Measurements from ENCODE around the gene MED26. TPM values are rescaled to one million over a fixed set of nuclear protein-coding genes. Genes with fewer than 3 reads are reported as not detected.

Gene MED26
- total RNA-seq, 1 donor from 2014 or later = 7.3 TPM

DNA sequence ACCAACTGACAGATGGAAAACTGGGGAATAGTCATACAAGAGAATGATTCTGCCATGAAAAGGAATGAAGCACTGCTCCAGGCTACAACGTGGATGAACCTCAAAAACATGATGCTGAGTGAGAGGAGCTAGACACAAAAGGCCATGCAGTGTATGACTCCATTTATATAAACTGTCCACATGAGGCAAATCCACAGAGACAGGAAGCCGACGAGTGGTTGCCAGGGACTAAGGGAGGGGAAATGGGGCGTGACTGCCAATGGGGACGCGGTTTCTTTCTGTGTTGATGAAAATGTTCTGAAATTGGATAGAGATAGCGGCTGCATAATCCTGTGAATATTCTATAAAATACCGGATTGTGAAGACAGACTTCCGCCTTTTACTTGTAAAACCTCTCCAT lies 21.7 kb upstream of the MED26 start:
- TF ChIP-seq, protein P1, sequence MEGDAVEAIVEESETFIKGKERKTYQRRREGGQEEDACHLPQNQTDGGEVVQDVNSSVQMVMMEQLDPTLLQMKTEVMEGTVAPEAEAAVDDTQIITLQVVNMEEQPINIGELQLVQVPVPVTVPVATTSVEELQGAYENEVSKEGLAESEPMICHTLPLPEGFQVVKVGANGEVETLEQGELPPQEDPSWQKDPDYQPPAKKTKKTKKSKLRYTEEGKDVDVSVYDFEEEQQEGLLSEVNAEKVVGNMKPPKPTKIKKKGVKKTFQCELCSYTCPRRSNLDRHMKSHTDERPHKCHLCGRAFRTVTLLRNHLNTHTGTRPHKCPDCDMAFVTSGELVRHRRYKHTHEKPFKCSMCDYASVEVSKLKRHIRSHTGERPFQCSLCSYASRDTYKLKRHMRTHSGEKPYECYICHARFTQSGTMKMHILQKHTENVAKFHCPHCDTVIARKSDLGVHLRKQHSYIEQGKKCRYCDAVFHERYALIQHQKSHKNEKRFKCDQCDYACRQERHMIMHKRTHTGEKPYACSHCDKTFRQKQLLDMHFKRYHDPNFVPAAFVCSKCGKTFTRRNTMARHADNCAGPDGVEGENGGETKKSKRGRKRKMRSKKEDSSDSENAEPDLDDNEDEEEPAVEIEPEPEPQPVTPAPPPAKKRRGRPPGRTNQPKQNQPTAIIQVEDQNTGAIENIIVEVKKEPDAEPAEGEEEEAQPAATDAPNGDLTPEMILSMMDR (conservative IDR thresholded peaks at IDR 0.05; ENCODE audit: low read depth, low read length) = no peak
- H3K4me3 ChIP-seq (ENCODE audit: low read depth, low read length) = no peak overlapping the region
- DNase-seq (ENCODE audit: low read depth) = no peak

DNA sequence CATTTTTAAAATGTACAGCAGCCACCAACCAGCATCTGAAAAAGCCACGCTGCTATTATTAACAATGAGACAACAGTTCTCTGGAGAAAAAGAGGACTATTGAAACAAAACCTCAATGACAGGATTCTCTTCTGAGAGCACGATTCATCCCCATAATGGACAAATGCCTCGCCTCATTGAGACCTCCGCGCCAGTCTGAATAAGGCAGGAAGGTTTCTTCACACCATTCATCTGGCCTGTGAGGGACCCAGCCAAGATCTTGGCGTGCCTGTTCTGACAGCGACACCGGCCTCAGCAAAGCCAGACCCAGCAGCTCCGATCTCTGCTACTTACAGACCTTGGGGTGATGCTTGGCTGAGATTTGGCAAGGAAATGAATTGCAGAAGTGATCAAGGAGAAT lies 17.1 kb upstream of the MED26 start:
- TF ChIP-seq, protein P1 (conservative IDR thresholded peaks at IDR 0.05; ENCODE audit: low read depth, low read length) = no peak
- DNase-seq (ENCODE audit: low read depth) = no peak
- no peak overlapping the region for H3K4me3 ChIP-seq (ENCODE audit: low read depth, low read length)

DNA sequence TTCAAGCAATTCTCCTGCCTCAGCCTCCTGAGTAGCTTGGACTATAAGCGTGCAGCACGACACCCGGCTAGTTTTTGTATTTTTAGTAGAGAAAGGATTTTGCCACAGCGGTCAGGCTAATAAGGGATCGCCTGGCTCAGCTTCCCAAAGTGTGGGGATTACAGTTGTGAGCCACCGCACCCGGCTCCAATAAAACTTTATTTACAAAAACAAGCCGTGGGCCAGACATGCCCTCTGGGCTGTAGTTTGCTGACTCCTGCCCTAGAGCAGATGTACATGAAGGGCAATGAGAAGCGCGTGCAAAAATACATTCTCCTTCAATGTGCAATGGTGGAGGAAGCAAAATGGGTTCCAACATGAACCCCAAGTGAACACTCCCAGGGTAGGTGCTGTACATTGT lies 13.7 kb upstream of the MED26 start:
- DNase-seq (ENCODE audit: low read depth) = no peak
- no peak overlapping the region for H3K4me3 ChIP-seq (ENCODE audit: low read depth, low read length)
- TF ChIP-seq, protein P1 (conservative IDR thresholded peaks at IDR 0.05; ENCODE audit: low read depth, low read length) = no peak

DNA sequence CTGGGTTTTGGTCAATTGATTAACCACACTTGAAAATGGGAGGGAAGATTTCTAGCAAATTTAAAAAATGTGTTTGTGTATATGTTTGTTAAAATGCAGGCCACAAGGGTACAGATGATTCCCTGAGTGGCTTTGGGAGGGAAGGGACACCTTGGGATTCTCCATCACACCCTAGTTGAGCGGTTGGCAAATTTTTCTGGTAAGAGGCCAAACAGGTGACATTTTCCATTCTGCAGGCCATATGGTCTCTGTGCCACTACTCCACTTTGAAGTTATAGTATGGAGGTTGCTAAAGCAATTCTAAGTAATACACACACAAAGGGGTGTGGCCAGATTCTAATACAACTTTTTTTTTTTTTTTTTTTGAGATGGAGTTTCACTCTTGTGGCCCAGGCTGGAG lies 12.9 kb upstream of the MED26 start:
- TF ChIP-seq, protein P1 (conservative IDR thresholded peaks at IDR 0.05; ENCODE audit: low read depth, low read length) = no peak
- no peak for DNase-seq (ENCODE audit: low read depth)
- no peak overlapping the region for H3K4me3 ChIP-seq (ENCODE audit: low read depth, low read length)

DNA sequence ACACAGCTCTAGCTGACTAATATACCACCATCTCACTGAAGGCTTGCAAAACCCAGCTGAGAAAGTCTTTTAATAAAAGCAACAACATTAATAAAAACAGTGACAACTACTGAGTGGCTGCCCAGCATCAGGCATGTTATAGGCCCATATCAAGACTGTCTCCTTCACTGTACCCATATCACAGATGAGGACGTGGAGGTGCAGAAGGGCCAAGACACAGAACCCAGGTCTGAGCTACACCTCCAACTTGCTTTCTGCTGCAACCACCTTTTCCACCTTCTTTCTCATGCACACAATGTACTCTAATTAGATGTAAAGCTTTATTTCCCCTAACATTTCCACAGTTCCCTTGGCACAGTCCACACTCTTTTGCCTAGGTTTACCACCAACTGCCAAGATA lies 10.7 kb upstream of the MED26 start:
- DNase-seq (ENCODE audit: low read depth) = no peak
- TF ChIP-seq, protein P1 (conservative IDR thresholded peaks at IDR 0.05; ENCODE audit: low read depth, low read length) = no peak
- no peak overlapping the region for H3K4me3 ChIP-seq (ENCODE audit: low read depth, low read length)

DNA sequence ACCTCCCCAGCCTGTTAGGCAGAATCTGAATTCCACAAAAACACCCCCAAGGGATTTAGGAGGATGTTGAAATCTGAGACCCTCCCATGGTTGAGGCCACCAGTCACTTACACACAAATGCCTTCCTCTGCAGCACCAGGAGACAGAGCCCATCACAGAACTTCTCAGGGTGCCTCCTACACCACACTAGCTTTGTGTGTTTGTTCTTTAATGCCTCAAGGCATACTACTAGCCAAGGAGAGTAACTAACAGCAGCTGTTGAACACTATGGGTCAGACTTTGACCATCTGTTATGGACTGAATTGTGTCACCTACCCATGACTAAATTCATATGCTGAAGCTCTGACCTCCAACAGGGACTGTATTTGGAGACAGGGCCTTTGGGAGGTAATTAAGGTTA lies 9.5 kb upstream of the MED26 start:
- H3K4me3 ChIP-seq (ENCODE audit: low read depth, low read length) = no peak overlapping the region
- TF ChIP-seq, protein P1 (conservative IDR thresholded peaks at IDR 0.05; ENCODE audit: low read depth, low read length) = no peak
- DNase-seq (ENCODE audit: low read depth) = no peak

DNA sequence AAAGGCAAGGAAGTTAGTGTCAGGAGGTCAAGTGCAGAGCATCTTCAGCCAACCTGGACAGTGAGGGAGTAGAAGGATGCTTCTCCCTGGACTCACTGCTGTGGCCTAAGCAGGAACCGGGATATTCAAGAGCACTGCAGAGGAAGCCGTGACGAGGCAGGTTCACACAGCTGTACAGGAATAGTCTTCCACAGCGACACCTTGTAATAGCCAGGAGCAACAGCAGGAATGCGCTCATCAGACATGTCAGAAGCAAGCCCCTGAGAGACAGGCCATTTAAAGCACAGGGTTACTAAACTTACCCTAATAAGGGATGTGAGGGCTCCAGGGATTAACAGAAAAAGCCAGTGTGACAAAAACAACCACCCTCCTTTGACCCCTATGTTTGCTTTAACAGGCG lies 3.5 kb upstream of the MED26 start:
- no peak overlapping the region for H3K4me3 ChIP-seq (ENCODE audit: low read depth, low read length)
- DNase-seq (ENCODE audit: low read depth) = no peak
- TF ChIP-seq, protein P1 (conservative IDR thresholded peaks at IDR 0.05; ENCODE audit: low read depth, low read length) = no peak
